ENCODE data around the gene PTPRZ1.

GRCh38 chr7:122070834-122071233, 197.9 kb downstream of the PTPRZ1 start:
- TF ChIP-seq CTCF (IDR thresholded peaks at IDR 0.05) (no peak), EP300 (IDR thresholded peaks at IDR 0.05) (no peak)
